DND-41 (cell line): ENCODE data around the gene MDC1.
A peak's percentile ranks its signal among the peaks of the same experiment; 100 is the strongest.

Experiments used
- ATAC-seq: fragments of 200-7000 bp; cut with Tn5 transposase; 3 replicates; pipeline ENCODE4 v1.9.1; 2021; ENCODE audit warnings: low read depth; ENCODE audit not compliant: insufficient read depth
- DNase-seq: peaks from one replicate; pipeline ENCODE4 v3.0.0-alpha.2; 2020
- H2AFZ ChIP-seq: 2 replicates; pipeline ENCODE4 v1.6.0; 2012; ENCODE audit warnings: low read depth, low read length
- H3K27ac ChIP-seq: 2 replicates; pipeline ENCODE4 v1.5.1; 2012; ENCODE audit warnings: low read length, inconsistent platforms
- H3K27me3 ChIP-seq: fragments of 200-600 bp; sonication (generic); 2 replicates; pipeline ENCODE4 v1.6.0; 2012; ENCODE audit warnings: low read length, mild to moderate bottlenecking, inconsistent platforms; ENCODE audit not compliant: insufficient read depth, poor library complexity
- H3K36me3 ChIP-seq: 2 replicates; pipeline ENCODE4 v1.5.1; 2012; ENCODE audit warnings: low read length, inconsistent platforms; ENCODE audit not compliant: insufficient read depth
- H3K4me1 ChIP-seq: 2 replicates; pipeline ENCODE4 v1.5.1; 2012; ENCODE audit warnings: mild to moderate bottlenecking, low read length; ENCODE audit not compliant: insufficient read depth
- H3K4me2 ChIP-seq: 2 replicates; pipeline ENCODE4 v1.6.0; 2012; ENCODE audit warnings: mild to moderate bottlenecking, moderate library complexity, low read length, inconsistent platforms; ENCODE audit not compliant: insufficient read depth
- H3K4me3 ChIP-seq, 2 experiments: fragments of 200-600 bp in 1 of 2; shearing (Covaris generic) in 1 of 2; 2 replicates each; pipeline ENCODE4 v1.5.1; 2012 to 2016; ENCODE audit warnings: inconsistent platforms in 2 of 2, low read length in 2 of 2, mild to moderate bottlenecking in 2 of 2, low read depth in 1 of 2, moderate library complexity in 1 of 2
- H3K79me2 ChIP-seq: 2 replicates; pipeline ENCODE4 v1.6.0; 2012; ENCODE audit warnings: low read length, inconsistent platforms; ENCODE audit not compliant: insufficient read depth
- H3K9ac ChIP-seq: 2 replicates; pipeline ENCODE4 v1.6.0; 2012; ENCODE audit warnings: low read depth, mild to moderate bottlenecking, inconsistent platforms, low read length, moderate library complexity
- H3K9me3 ChIP-seq: 2 replicates; pipeline ENCODE4 v1.5.1; 2012; ENCODE audit warnings: low read length, moderate library complexity, mild to moderate bottlenecking, inconsistent platforms; ENCODE audit not compliant: insufficient read depth, severe bottlenecking
- H4K20me1 ChIP-seq: 2 replicates; pipeline ENCODE4 v1.6.0; 2012; ENCODE audit warnings: low read length; ENCODE audit not compliant: insufficient read depth
- EZH2 ChIP-seq: IDR thresholded peaks from 3 replicates; pipeline ENCODE4 v1.6.1; 2012; ENCODE audit warnings: borderline replicate concordance, low read depth, mild to moderate bottlenecking, moderate library complexity, low read length, inconsistent platforms; ENCODE audit not compliant: severe bottlenecking
- TF ChIP-seq, protein P1 (sequence below): IDR thresholded peaks from 2 replicates; pipeline ENCODE4 v1.5.1; 2012; ENCODE audit warnings: borderline replicate concordance, low read length, moderate library complexity, mild to moderate bottlenecking; ENCODE audit not compliant: poor library complexity, severe bottlenecking; ENCODE audit errors: extremely low read depth

Gene MDC1

DNA sequence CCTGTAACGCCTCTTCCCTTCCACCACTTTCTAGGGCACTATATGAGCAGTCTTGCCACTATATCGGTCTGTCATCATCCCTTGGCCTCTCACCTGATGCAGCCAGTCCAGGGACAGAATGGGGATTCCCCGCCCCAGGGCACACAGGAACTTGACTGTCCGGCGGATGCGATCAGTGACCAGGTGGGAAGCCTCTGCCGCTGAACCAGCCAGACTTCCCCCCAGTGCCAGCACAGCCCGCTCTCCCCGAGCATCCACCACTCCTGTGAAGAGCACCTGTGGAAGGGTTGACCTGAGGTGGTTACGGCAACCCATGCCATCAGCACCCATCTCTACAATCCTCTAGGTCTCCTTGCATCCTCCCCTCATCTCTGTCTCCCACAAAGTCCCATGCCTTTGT, 14.1 kb downstream of the MDC1 start:
- peaks cover 58% of the 10 kb centered on the region for H3K36me3 ChIP-seq
- H3K9ac ChIP-seq, result no peak overlapping the region
- H3K27ac ChIP-seq, result no peak overlapping the region
- TF ChIP-seq EZH2, result no peak
- TF ChIP-seq, protein P1, sequence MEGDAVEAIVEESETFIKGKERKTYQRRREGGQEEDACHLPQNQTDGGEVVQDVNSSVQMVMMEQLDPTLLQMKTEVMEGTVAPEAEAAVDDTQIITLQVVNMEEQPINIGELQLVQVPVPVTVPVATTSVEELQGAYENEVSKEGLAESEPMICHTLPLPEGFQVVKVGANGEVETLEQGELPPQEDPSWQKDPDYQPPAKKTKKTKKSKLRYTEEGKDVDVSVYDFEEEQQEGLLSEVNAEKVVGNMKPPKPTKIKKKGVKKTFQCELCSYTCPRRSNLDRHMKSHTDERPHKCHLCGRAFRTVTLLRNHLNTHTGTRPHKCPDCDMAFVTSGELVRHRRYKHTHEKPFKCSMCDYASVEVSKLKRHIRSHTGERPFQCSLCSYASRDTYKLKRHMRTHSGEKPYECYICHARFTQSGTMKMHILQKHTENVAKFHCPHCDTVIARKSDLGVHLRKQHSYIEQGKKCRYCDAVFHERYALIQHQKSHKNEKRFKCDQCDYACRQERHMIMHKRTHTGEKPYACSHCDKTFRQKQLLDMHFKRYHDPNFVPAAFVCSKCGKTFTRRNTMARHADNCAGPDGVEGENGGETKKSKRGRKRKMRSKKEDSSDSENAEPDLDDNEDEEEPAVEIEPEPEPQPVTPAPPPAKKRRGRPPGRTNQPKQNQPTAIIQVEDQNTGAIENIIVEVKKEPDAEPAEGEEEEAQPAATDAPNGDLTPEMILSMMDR, result no peak
- H3K4me2 ChIP-seq, result no peak overlapping the region
- H4K20me1 ChIP-seq, result no peaks in the 10 kb centered on the region
- H3K9me3 ChIP-seq, result no peaks in the 10 kb centered on the region
- DNase-seq, result no peak
- H3K27me3 ChIP-seq, result no peaks in the 10 kb centered on the region
- no peak overlapping the region for H2AFZ ChIP-seq
- H3K4me1 ChIP-seq, result no peaks in the 10 kb centered on the region
- H3K4me3 ChIP-seq, result no peak overlapping the region
- ATAC-seq, result no peak
- H3K79me2 ChIP-seq, result no peaks in the 10 kb centered on the region

DNA sequence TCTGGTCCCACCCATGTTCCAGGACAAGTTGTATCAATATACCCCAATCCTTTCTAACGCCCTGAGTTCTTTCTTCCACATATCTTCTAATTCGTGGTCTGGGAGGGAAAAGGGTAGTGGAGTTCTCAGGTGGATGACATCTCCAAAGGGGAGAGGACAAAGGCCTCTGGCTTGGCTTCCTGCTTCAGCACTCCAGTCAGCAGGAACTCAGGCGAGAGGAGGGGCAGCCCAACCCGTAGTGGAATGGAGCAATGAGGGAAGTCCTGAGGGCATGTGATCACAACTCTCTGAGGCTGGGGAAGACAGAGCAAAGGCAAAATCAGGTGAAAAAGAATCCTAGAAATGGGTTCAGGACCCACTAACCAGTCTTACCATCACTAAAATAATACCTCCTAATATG, 16.7 kb downstream of the MDC1 start:
- no peak for ATAC-seq
- no peaks in the 10 kb centered on the region for H3K79me2 ChIP-seq
- no peak overlapping the region for H3K4me2 ChIP-seq
- H3K4me1 ChIP-seq, result no peaks in the 10 kb centered on the region
- no peak overlapping the region for H3K9ac ChIP-seq
- H2AFZ ChIP-seq, result no peak overlapping the region
- no peaks in the 10 kb centered on the region for H4K20me1 ChIP-seq
- H3K27me3 ChIP-seq, result no peaks in the 10 kb centered on the region
- no peak overlapping the region for H3K27ac ChIP-seq
- DNase-seq, result no peak
- H3K36me3 ChIP-seq, result peaks cover 38% of the 10 kb centered on the region
- no peak overlapping the region for H3K4me3 ChIP-seq
- no peaks in the 10 kb centered on the region for H3K9me3 ChIP-seq
- TF ChIP-seq EZH2, result no peak
- TF ChIP-seq, protein P1, result no peak

DNA sequence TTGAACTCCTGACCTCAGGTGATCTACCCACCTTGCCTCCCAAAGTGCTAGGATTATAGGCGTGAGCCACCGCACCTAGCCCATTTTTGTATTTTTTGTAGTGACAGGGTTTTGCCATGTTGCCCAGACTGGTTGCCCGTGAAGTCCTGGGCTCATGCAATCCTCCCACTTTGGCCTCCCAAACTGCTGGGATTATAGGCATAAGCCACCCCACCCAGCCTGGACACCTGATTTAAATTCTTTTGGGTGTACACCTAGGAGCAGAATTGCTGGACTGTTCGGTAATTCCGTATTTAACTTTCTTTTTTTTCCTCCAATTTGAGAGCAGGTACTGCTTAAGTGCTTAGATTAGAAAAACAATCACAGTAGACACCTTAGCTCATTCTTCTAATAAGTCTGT, 20.6 kb downstream of the MDC1 start:
- H3K79me2 ChIP-seq, result no peaks in the 10 kb centered on the region
- no peak overlapping the region for H3K27ac ChIP-seq
- H2AFZ ChIP-seq, result no peak overlapping the region
- peaks cover 3% of the 10 kb centered on the region for H3K4me1 ChIP-seq
- H3K9me3 ChIP-seq, result no peaks in the 10 kb centered on the region
- no peak overlapping the region for H3K4me3 ChIP-seq
- no peak for ATAC-seq
- no peak for TF ChIP-seq EZH2
- H3K9ac ChIP-seq, result no peak overlapping the region
- no peak for DNase-seq
- H4K20me1 ChIP-seq, result no peaks in the 10 kb centered on the region
- no peak overlapping the region for H3K4me2 ChIP-seq
- H3K27me3 ChIP-seq, result no peaks in the 10 kb centered on the region
- H3K36me3 ChIP-seq, result peaks cover 6% of the 10 kb centered on the region

DNA sequence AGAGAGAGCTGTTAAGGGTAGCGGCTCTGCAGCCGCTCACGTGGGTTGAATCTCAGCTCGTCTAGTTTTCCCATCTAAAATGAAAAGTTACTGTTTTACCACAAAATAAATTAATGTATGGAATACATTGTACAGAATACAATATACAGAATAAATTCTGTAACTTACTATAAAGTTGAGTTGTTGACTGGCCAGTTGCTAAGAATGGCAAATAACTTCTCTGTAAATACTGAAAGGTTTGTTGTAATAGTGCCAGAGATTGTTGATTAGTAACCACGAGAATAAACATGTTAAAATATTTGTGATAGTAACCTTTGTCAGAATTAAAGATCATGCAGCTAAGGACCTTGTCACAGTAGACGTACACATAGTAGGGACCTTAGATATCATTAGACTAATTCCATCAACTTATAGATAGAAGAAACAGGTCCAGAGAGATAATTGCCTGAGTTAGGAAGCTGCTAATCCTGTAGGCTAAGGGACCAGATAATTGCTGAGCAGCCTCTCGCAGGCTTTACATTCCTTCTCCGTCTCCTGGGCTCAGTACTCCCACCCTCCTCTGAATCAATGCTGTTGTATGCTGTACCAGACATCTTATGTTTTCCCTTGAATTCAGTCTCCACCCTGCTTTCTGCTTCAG, 25.8 kb downstream of the MDC1 start:
- Histone ChIP-seq H3K9me3 (no peaks in the 10 kb centered on the region), H3K79me2 (peaks cover 40% of the 10 kb centered on the region), H3K27ac (peak overlapping the region; percentile 92), H3K36me3 (0 out of 2 replicates have a peak, but pooled peaks cover 3% of the 10 kb centered on the region), H3K4me3 (peak overlapping the region; percentile 85 to 87), H2AFZ (peak overlapping the region; percentile 98), H3K4me2 (peak overlapping the region; percentile 87), H3K27me3 (no peaks in the 10 kb centered on the region), H3K4me1 (peaks cover 45% of the 10 kb centered on the region), H4K20me1 (0 out of 2 replicates have a peak, but pooled peaks cover 4% of the 10 kb centered on the region), H3K9ac (peak overlapping the region; percentile 72)
- no peak for DNase-seq
- no peak for ATAC-seq
- TF ChIP-seq, protein P1, result no peak
- no peak for TF ChIP-seq EZH2
